Erythroblast (primary cell): ENCODE data around the gene ULBP1.

Experiments used
- GATA1 ChIP-seq: IDR thresholded peaks from 2 replicates; pipeline ENCODE4 v1.6.1; 2011; ENCODE audit warnings: low read depth, mild to moderate bottlenecking, control low read depth, low read length, moderate library complexity
- POLR2A ChIP-seq: IDR thresholded peaks from 2 replicates; pipeline ENCODE4 v1.6.1; 2011; ENCODE audit warnings: mild to moderate bottlenecking, low read length

- TF ChIP-seq POLR2A (no peak), GATA1 (no peak)
Measured at GRCh38 chr6:149984773-149985172, 21.0 kb downstream of the ULBP1 start.
